ENCODE measurements around the gene SEMA5A.

GRCh38 chr5:9047932-9048331, 497.9 kb downstream of the SEMA5A start:
- TF ChIP-seq RAD21 (conservative IDR thresholded peaks at IDR 0.05) = no peak
- TF ChIP-seq CTCF (IDR thresholded peaks at IDR 0.05; ENCODE audit: poor library complexity, severe bottlenecking) = no peak
